B cell (primary cell): ENCODE measurements around the gene NBPF3. TPM values are rescaled to one million over a fixed set of nuclear protein-coding genes. Genes with fewer than 3 reads are reported as not detected.

Source experiments
- ATAC-seq: fragments of 200-7000 bp; cut with Tn5 transposase; one replicate; pipeline ENCODE4 v1.10.0; 2021; ENCODE audit warnings: low read depth, mild to moderate bottlenecking, moderate number of reproducible peaks, moderate library complexity
- CTCF ChIA-PET: fragments of 350-600 bp; sonication (Branson Sonifier 250); formaldehyde crosslinking; loops from one replicate; lab custom pipeline; 2021; ENCODE audit warnings: antibody characterized with exemption, inconsistent platforms; lab: Charles Lee
- POLR2A ChIA-PET: fragments of 350-600 bp; sonication (Branson Sonifier 250); formaldehyde crosslinking; loops from one replicate; lab custom pipeline; 2021; ENCODE audit warnings: antibody characterized with exemption; lab: Charles Lee
- DNase-seq: peaks from one replicate; pipeline ENCODE4 v3.0.0; 2013
- H2AFZ ChIP-seq: 2 replicates; pipeline ENCODE4 v1.6.1; 2012; ENCODE audit warnings: mild to moderate bottlenecking, low read depth, low read length; ENCODE audit not compliant: insufficient read depth, poor library complexity, severe bottlenecking
- H3K27ac ChIP-seq, 2 donors: 1 replicate in 1 of 2; 2 replicates in 1 of 2; pipeline ENCODE4 v1.5.1; 2012 to 2013; ENCODE audit warnings: low read length in 2 of 2, mild to moderate bottlenecking in 2 of 2, moderate library complexity in 1 of 2
- H3K27me3 ChIP-seq, 4 experiments: fragments of 200-600 bp in 1 of 4; sonication (generic) in 1 of 4; replicated peaks in 1 of 4; 1 replicate in 2 of 4; 2 replicates in 2 of 4; pipeline versions ENCODE4 v1.6.1 to v1.7.0; 2013 to 2016; ENCODE audit warnings: low read length in 3 of 4, mild to moderate bottlenecking in 2 of 4, mixed read lengths in 1 of 4, moderate library complexity in 1 of 4; ENCODE audit not compliant: insufficient read depth in 4 of 4, control insufficient read depth in 3 of 4; ENCODE audit errors: control extremely low read depth in 1 of 4
- H3K36me3 ChIP-seq, 2 experiments: replicated peaks in 1 of 2; 1 replicate in 1 of 2; 2 replicates in 1 of 2; pipeline versions ENCODE4 v1.6.1 to v1.7.1; 2013; ENCODE audit warnings: low read length in 1 of 2; ENCODE audit not compliant: insufficient read depth in 2 of 2, control insufficient read depth in 1 of 2; ENCODE audit errors: control extremely low read depth in 1 of 2, extremely low read depth in 1 of 2
- H3K4me1 ChIP-seq, 2 donors: fragments of 200-600 bp in 1 of 2; sonication (generic) in 1 of 2; 1 replicate in 1 of 2; 2 replicates in 1 of 2; pipeline versions ENCODE4 v1.5.1 to v1.6.1; 2013 to 2017; ENCODE audit warnings: low read length in 2 of 2; ENCODE audit not compliant: control insufficient read depth in 2 of 2, insufficient read depth in 2 of 2
- H3K4me2 ChIP-seq: replicated peaks from 2 replicates; pipeline ENCODE3; 2012; ENCODE audit warnings: mild to moderate bottlenecking, low read depth, low read length; ENCODE audit not compliant: poor library complexity, severe bottlenecking
- H3K4me3 ChIP-seq, 5 experiments: fragments of 200-600 bp in 1 of 5; sonication (generic) in 1 of 5; 1 replicate in 3 of 5; 2 replicates in 2 of 5; pipeline versions ENCODE4 v1.5.1 to v1.7.0; 2011 to 2016; ENCODE audit warnings: low read length in 4 of 5, mild to moderate bottlenecking in 4 of 5, low read depth in 2 of 5, control low read depth in 1 of 5, moderate library complexity in 1 of 5; ENCODE audit not compliant: insufficient read depth in 1 of 5; ENCODE audit errors: control extremely low read depth in 1 of 5, extremely low read depth in 1 of 5
- H3K79me2 ChIP-seq: fragments of 200-600 bp; sonication (generic); one replicate; pipeline ENCODE4 v1.6.0; 2016; ENCODE audit warnings: low read length; ENCODE audit not compliant: control insufficient read depth, insufficient read depth
- H3K9ac ChIP-seq: fragments of 200-600 bp; sonication (generic); 2 replicates; pipeline ENCODE4 v1.6.1; 2017; ENCODE audit warnings: mild to moderate bottlenecking, low read length, moderate library complexity
- H3K9me3 ChIP-seq, 3 donors: one replicate each; pipeline versions ENCODE4 v1.6.1 to v1.7.1; 2013; ENCODE audit warnings: low read length in 2 of 3; ENCODE audit not compliant: control insufficient read depth in 2 of 3, insufficient read depth in 1 of 3; ENCODE audit errors: control extremely low read depth in 1 of 3
- H4K20me1 ChIP-seq: 2 replicates; pipeline ENCODE4 v1.6.0; 2012; ENCODE audit warnings: mild to moderate bottlenecking, low read length; ENCODE audit not compliant: insufficient read depth, control insufficient read depth, poor library complexity, severe bottlenecking
- H3K27ac Mint-ChIP-seq: one replicate; pipeline ENCODE4 v1.8.0; 2021; ENCODE audit warnings: mixed read lengths
- H3K27me3 Mint-ChIP-seq: one replicate; pipeline ENCODE4 v1.8.0; 2021; ENCODE audit warnings: mixed read lengths
- H3K4me1 Mint-ChIP-seq: one replicate; pipeline ENCODE4 v1.8.0; 2021; ENCODE audit warnings: mixed read lengths
- H3K4me3 Mint-ChIP-seq: one replicate; pipeline ENCODE4 v1.8.0; 2021; ENCODE audit warnings: mixed read lengths
- H3K9me3 Mint-ChIP-seq: one replicate; pipeline ENCODE4 v1.8.0; 2022; ENCODE audit warnings: mixed read lengths; ENCODE audit not compliant: insufficient read depth
- EZH2 ChIP-seq: IDR thresholded peaks from 2 replicates; pipeline ENCODE4 v1.6.1; 2012; ENCODE audit warnings: borderline replicate concordance, low read depth, mild to moderate bottlenecking, moderate library complexity, low read length; ENCODE audit not compliant: insufficient read depth, poor library complexity, severe bottlenecking
- WGBS: methylation state at CpG from one replicate; pipeline ENCODE4 v1.1.5; 2013; ENCODE audit warnings: missing lambda C conversion rate; ENCODE audit not compliant: insufficient coverage; 5-methylcytosine and 5-hydroxymethylcytosine counted together
- intact Hi-C: fragments of 100-400 bp; cut with micrococcal nuclease; formaldehyde crosslinking; loops from one replicate; pipeline ENCODE4 v1.10.0; 2022
- polyA minus RNA-seq: library from RNA; depleted of rRNA, polyadenylated mRNA; stranded (reverse); fragments of >200 nt; gene quantifications from 2 replicates; pipeline ENCODE4 v1.2.3, GENCODE V29; 2012
- polyA plus RNA-seq: library from polyadenylated mRNA; depleted of rRNA; stranded (reverse); fragments of >200 nt; gene quantifications from 2 replicates; pipeline ENCODE4 v1.2.3, GENCODE V29; 2012
- total RNA-seq, 2 donors: library from RNA; stranded (reverse); fragments of 120-200 nt in 1 of 2; gene quantifications; 1 replicate in 1 of 2; 2 replicates in 1 of 2; pipeline versions ENCODE4 v1.2.3 to v1.2.4, GENCODE V29; 2013 to 2022
- TF ChIP-seq, protein P1 (sequence below): fragments of 200-600 bp; IDR thresholded peaks from one replicate; pipeline ENCODE4 v1.8.0; 2022; ENCODE audit warnings: antibody characterized with exemption, mild to moderate bottlenecking

NBPF3 gene, protein sequence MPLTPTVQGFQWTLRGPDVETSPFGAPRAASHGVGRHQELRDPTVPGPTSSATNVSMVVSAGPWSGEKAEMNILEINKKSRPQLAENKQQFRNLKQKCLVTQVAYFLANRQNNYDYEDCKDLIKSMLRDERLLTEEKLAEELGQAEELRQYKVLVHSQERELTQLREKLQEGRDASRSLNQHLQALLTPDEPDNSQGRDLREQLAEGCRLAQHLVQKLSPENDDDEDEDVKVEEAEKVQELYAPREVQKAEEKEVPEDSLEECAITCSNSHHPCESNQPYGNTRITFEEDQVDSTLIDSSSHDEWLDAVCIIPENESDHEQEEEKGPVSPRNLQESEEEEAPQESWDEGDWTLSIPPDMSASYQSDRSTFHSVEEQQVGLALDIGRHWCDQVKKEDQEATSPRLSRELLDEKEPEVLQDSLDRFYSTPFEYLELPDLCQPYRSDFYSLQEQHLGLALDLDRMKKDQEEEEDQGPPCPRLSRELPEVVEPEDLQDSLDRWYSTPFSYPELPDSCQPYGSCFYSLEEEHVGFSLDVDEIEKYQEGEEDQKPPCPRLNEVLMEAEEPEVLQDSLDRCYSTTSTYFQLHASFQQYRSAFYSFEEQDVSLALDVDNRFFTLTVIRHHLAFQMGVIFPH
- total RNA-seq (4.2 and 5.6 TPM in 2 replicates), polyA plus RNA-seq (2.0 and 5.9 TPM in 2 replicates), polyA minus RNA-seq (2.4 and 9.6 TPM in 2 replicates)
- 1.9 TPM for total RNA-seq (2013)

DNA sequence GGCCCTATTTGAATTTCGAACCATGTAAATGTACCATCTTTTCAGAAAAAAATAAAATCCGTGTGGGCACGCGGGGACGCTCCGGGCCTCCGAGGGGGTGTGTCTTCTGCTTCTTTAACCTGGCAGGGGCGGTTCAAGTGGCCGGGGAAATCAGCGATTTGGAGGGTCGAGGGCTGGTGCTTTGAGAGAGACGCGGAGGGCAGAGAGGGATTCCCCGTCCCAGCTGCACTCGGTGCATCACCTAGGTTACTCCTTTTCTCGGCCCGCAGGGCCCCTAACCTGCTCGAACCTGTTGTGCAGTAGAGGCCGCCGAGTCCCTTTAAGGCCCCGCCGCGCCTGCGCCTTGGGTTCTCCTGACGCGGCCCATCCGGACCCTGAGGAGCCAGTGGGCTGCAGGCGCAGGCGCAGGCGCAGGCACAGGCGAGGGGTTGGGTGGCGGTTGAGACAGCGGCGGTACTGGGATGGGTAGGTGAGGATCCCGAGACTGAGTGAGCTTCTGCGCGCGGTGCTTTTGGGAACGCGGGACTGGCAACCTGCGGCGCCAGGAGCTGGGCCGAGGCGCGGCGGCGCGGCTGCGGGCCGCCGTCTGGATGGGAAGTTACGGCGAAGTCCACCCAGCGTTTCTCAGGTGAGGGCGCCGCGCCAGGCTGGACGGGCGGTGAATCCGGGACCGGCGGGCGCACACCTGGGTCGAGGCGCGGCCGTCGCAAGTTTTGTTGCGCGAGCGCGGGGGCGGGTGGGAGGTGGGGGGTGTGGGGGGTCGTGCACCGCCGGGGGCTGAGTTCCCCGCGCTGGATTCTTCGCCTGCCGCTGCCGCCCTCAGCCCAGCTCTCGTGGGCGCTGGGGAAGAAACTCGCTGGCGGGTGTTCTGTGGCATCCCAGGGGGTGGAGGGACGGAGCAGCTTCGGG is at the start of gene NBPF3:
Gene NBPF3 (plus strand): TSS at position 417 of the 909 bp plus-strand sequence. CDS start 4,950 bp downstream, outside the sequence.
- peak within 1 kb of the TSS; percentile 79 for H3K27ac Mint-ChIP-seq
- Histone ChIP-seq H4K20me1 (no peaks in the 10 kb centered on the region), H3K4me1 (peaks cover 8 to 11% of the 10 kb centered on the region in 2 donors), H3K27ac (peak within 1 kb of the TSS in 1 of 2 donors; percentile 70), H3K36me3 (no peaks in the 10 kb centered on the region), H3K4me2 (peak within 1 kb of the TSS; percentile 81), H3K9ac (peak within 1 kb of the TSS; percentile 73), H3K27me3 (peaks cover 0 to 25% (median 0%) of the 10 kb centered on the region in 4 experiments), H3K4me3 (peak within 1 kb of the TSS in 4 of 5 experiments; percentile 46 to 77 (median 70)), H2AFZ (peak within 1 kb of the TSS; percentile 93), H3K9me3 (peaks cover 0 to 3% (median 0%) of the 10 kb centered on the region in 3 donors), H3K79me2 (peaks cover 8% of the 10 kb centered on the region)
- peak; percentile 96 for ATAC-seq
- ChIA-PET CTCF (no interaction called here), POLR2A (interaction anchor here (0.6 to 1.1 kb wide), 2 partner anchors 491 to 1904 kb away, joined by 3 to 6 read pairs; partner anchors contain the start of gene HNRNPR)
- under 1% methylated on average over 66 of the region's 87 CpGs for WGBS
- H3K9me3 Mint-ChIP-seq: no peaks in the 10 kb centered on the region
- intact Hi-C loops: no loop called here
- peak; percentile 80 for DNase-seq
- H3K27me3 Mint-ChIP-seq: peaks cover 21% of the 10 kb centered on the region
- no peak for TF ChIP-seq EZH2
- TF ChIP-seq, protein P1, sequence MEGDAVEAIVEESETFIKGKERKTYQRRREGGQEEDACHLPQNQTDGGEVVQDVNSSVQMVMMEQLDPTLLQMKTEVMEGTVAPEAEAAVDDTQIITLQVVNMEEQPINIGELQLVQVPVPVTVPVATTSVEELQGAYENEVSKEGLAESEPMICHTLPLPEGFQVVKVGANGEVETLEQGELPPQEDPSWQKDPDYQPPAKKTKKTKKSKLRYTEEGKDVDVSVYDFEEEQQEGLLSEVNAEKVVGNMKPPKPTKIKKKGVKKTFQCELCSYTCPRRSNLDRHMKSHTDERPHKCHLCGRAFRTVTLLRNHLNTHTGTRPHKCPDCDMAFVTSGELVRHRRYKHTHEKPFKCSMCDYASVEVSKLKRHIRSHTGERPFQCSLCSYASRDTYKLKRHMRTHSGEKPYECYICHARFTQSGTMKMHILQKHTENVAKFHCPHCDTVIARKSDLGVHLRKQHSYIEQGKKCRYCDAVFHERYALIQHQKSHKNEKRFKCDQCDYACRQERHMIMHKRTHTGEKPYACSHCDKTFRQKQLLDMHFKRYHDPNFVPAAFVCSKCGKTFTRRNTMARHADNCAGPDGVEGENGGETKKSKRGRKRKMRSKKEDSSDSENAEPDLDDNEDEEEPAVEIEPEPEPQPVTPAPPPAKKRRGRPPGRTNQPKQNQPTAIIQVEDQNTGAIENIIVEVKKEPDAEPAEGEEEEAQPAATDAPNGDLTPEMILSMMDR: no peak
- H3K4me3 Mint-ChIP-seq: peak within 1 kb of the TSS; percentile 95
- H3K4me1 Mint-ChIP-seq: peaks cover 13% of the 10 kb centered on the region
